Hepatocyte (in vitro differentiated cells): ENCODE results near the gene GPR65. TPM values are rescaled to one million over a fixed set of nuclear protein-coding genes. Genes with fewer than 3 reads are reported as not detected.

Source experiments
- DNase-seq: peaks from one replicate; pipeline ENCODE4 v3.0.0-alpha.2; 2016; ENCODE audit warnings: low spot score
- H2AFZ ChIP-seq: fragments of 200-600 bp; sonication (generic); 2 replicates; pipeline ENCODE4 v1.6.0; 2016; ENCODE audit warnings: antibody characterized with exemption, mild to moderate bottlenecking
- H3K27ac ChIP-seq: fragments of 200-600 bp; sonication (generic); 2 replicates; pipeline ENCODE4 v1.5.1; 2016; ENCODE audit warnings: mild to moderate bottlenecking
- H3K27me3 ChIP-seq: fragments of 200-600 bp; sonication (generic); 2 replicates; pipeline ENCODE4 v1.6.1; 2016
- H3K36me3 ChIP-seq: fragments of 200-600 bp; sonication (generic); replicated peaks from 2 replicates; pipeline ENCODE4 v1.5.1; 2016; ENCODE audit warnings: low read depth; ENCODE audit not compliant: insufficient read depth
- H3K4me1 ChIP-seq: fragments of 200-600 bp; sonication (generic); 2 replicates; pipeline ENCODE4 v1.5.1; 2016; ENCODE audit warnings: mild to moderate bottlenecking, moderate library complexity; ENCODE audit not compliant: insufficient read depth
- H3K4me2 ChIP-seq: fragments of 200-600 bp; sonication (generic); 2 replicates; pipeline ENCODE4 v1.6.0; 2016
- H3K4me3 ChIP-seq: fragments of 200-600 bp; sonication (generic); 2 replicates; pipeline ENCODE4 v1.5.1; 2016; ENCODE audit warnings: mild to moderate bottlenecking
- H3K79me2 ChIP-seq: fragments of 200-600 bp; sonication (generic); 2 replicates; pipeline ENCODE4 v1.6.0; 2017; ENCODE audit warnings: mild to moderate bottlenecking
- H3K9me2 ChIP-seq: fragments of 200-600 bp; sonication (generic); replicated peaks from 2 replicates; pipeline ENCODE4 v1.6.0; 2017; ENCODE audit warnings: mild to moderate bottlenecking; ENCODE audit not compliant: insufficient read depth
- H3K9me3 ChIP-seq: fragments of 200-600 bp; sonication (generic); 2 replicates; pipeline ENCODE4 v1.5.1; 2016; ENCODE audit warnings: low read depth, mild to moderate bottlenecking
- H4K20me1 ChIP-seq: fragments of 200-600 bp; sonication (generic); 2 replicates; pipeline ENCODE4 v1.6.0; 2016; ENCODE audit warnings: mild to moderate bottlenecking; ENCODE audit not compliant: insufficient read depth, poor library complexity, severe bottlenecking
- EZH2 ChIP-seq: fragments of 200-600 bp; sonication (generic); IDR thresholded peaks from 2 replicates; pipeline ENCODE4 v1.6.1; 2016; ENCODE audit warnings: antibody characterized with exemption, mild to moderate bottlenecking, borderline replicate concordance
- EZH2phosphoT487 ChIP-seq: fragments of 200-600 bp; sonication (generic); IDR thresholded peaks from one replicate; pipeline ENCODE4 v1.6.1; 2018; ENCODE audit warnings: antibody characterized with exemption, mild to moderate bottlenecking, low read depth, moderate library complexity; ENCODE audit not compliant: unreplicated experiment, severe bottlenecking
- WGBS: methylation state at CpG from one replicate; pipeline ENCODE4 v1.1.6; 2016; ENCODE audit warnings: low lambda C conversion rate; ENCODE audit errors: missing lambda C conversion rate; 5-methylcytosine and 5-hydroxymethylcytosine counted together
- polyA plus RNA-seq: library from polyadenylated mRNA; unstranded; fragments of >200 nt; fragmentation: Nextera tagmentation; extraction: Ambion mirVana; gene quantifications from 2 replicates; pipeline ENCODE4 v1.2.1, GENCODE V29; 2016
- total RNA-seq: library from RNA; depleted of rRNA; stranded (reverse); fragments of >200 nt; gene quantifications from 2 replicates; pipeline ENCODE4 v1.2.3, GENCODE V29; 2014
- TF ChIP-seq, protein P1 (sequence below): fragments of 200-600 bp; sonication (generic); IDR thresholded peaks from 2 replicates; pipeline ENCODE4 v1.5.1; 2016; ENCODE audit warnings: antibody characterized with exemption, mild to moderate bottlenecking; ENCODE audit not compliant: poor library complexity

GPR65 gene
- total and polyA plus RNA-seq, 2 experiments from 2014 or later, result 0.10 to 0.13 TPM

DNA sequence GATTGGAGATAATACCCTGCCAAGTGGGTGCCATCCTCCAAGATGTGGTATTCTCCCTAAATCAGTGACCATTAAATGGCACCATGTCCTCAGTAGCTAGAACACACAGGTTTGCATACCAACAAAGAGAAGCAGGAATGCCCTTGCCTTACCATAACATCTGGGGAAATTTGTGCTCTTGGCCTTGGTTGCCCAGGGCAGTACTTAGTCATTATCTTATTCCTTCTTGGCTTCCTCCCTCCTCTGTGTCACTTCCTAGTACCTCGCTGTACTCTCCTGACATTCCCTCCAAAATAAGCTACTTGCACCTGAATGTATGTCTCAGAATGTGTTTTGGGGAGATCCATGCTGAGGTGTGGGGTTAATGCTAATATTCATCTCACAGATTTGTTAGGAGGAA lies 43.4 kb downstream of the GPR65 start:
- Histone ChIP-seq H3K79me2 (no peaks in the 10 kb centered on the region), H3K4me3 (no peak overlapping the region), H3K36me3 (no peaks in the 10 kb centered on the region), H3K9me2 (no peaks in the 10 kb centered on the region), H3K27me3 (no peaks in the 10 kb centered on the region), H4K20me1 (no peaks in the 10 kb centered on the region), H3K4me2 (no peak overlapping the region), H3K27ac (no peak overlapping the region), H2AFZ (no peak overlapping the region), H3K9me3 (no peaks in the 10 kb centered on the region), H3K4me1 (peaks cover 12% of the 10 kb centered on the region)
- DNase-seq, result no peak
- TF ChIP-seq, protein P1, sequence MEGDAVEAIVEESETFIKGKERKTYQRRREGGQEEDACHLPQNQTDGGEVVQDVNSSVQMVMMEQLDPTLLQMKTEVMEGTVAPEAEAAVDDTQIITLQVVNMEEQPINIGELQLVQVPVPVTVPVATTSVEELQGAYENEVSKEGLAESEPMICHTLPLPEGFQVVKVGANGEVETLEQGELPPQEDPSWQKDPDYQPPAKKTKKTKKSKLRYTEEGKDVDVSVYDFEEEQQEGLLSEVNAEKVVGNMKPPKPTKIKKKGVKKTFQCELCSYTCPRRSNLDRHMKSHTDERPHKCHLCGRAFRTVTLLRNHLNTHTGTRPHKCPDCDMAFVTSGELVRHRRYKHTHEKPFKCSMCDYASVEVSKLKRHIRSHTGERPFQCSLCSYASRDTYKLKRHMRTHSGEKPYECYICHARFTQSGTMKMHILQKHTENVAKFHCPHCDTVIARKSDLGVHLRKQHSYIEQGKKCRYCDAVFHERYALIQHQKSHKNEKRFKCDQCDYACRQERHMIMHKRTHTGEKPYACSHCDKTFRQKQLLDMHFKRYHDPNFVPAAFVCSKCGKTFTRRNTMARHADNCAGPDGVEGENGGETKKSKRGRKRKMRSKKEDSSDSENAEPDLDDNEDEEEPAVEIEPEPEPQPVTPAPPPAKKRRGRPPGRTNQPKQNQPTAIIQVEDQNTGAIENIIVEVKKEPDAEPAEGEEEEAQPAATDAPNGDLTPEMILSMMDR, result no peak
- TF ChIP-seq EZH2phosphoT487 (no peak), EZH2 (no peak)
- 88% methylated on average over 1 of the region's 1 CpG for WGBS

DNA sequence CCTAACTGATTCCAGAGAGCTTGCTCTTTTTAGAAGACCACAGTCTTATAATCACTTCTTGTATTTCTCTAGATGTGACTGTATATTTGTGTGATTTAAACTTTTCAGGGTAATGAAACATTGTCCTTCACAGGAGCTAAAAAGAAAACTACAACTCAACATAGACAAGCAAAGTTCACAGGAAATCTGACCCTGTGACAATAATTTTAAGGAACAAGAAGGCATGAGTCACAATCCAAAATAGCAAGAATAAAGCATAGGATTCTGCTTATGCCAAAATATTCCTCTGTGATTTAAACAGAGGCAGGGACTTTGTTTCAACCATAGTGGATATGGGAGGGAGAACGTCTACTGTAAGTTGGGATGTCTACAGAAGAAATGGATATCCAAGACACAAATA lies 44.3 kb downstream of the GPR65 start:
- Histone ChIP-seq H3K27me3 (no peaks in the 10 kb centered on the region), H3K79me2 (no peaks in the 10 kb centered on the region), H2AFZ (no peak overlapping the region), H3K4me3 (no peak overlapping the region), H3K9me3 (no peaks in the 10 kb centered on the region), H3K27ac (no peak overlapping the region), H4K20me1 (no peaks in the 10 kb centered on the region), H3K36me3 (no peaks in the 10 kb centered on the region), H3K9me2 (no peaks in the 10 kb centered on the region), H3K4me1 (peaks cover 7% of the 10 kb centered on the region), H3K4me2 (no peak overlapping the region)
- TF ChIP-seq, protein P1, result no peak
- no peak for TF ChIP-seq EZH2phosphoT487
- no peak for TF ChIP-seq EZH2
- WGBS, result 94% methylated on average over 1 of the region's 1 CpG
- no peak for DNase-seq

DNA sequence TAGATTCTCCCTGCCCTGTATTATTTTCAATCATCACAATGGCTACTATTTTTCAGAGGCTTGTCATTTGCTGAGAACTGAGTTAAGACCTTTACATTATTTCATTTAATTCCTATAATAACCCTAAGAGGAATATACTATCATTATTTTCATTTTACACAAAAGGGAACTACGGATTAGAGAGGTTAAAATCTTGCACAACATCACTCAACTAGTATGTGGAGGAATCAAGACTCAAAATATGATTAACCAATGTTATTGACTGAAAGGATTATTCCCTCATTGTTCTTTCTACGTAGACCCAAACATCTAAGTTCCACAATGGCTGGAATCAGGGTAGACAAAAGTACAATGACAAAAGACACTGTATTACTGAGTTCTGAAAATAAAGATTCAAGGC lies 45.0 kb downstream of the GPR65 start:
- TF ChIP-seq EZH2phosphoT487 (no peak), EZH2 (no peak)
- TF ChIP-seq, protein P1, result no peak
- no peak for DNase-seq
- Histone ChIP-seq H3K27ac (no peak overlapping the region), H3K4me3 (no peak overlapping the region), H2AFZ (no peak overlapping the region), H3K27me3 (no peaks in the 10 kb centered on the region), H3K9me3 (no peaks in the 10 kb centered on the region), H3K4me1 (peaks cover 6% of the 10 kb centered on the region), H3K79me2 (no peaks in the 10 kb centered on the region), H3K4me2 (no peak overlapping the region), H3K9me2 (no peaks in the 10 kb centered on the region), H4K20me1 (no peaks in the 10 kb centered on the region), H3K36me3 (no peaks in the 10 kb centered on the region)
- WGBS, result 66% methylated on average over 2 of the region's 2 CpGs

DNA sequence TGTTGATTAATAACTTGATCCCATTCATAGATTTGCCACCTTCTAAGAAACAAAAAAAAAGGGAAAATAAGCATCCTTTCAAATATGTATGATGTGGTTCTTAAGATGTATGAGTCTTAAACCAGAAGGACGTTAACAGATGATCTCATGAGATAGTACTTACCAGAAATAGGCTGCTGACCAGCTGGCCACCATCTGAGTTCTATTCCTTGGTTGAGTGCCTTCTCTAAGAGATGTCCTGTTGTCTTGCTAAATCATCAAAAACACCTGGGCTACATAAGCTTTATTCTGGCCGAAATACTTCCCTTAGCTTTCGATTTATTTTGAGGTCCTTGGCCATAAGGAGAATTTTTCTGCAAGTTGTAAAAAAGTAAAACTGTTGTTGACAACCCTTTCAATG lies 55.6 kb downstream of the GPR65 start:
- Histone ChIP-seq H2AFZ (no peak overlapping the region), H3K4me3 (no peak overlapping the region), H3K9me2 (no peaks in the 10 kb centered on the region), H3K4me2 (no peak overlapping the region), H3K36me3 (no peaks in the 10 kb centered on the region), H3K27ac (no peak overlapping the region), H4K20me1 (no peaks in the 10 kb centered on the region), H3K79me2 (no peaks in the 10 kb centered on the region), H3K27me3 (no peaks in the 10 kb centered on the region), H3K4me1 (no peaks in the 10 kb centered on the region), H3K9me3 (no peaks in the 10 kb centered on the region)
- TF ChIP-seq EZH2, result no peak
- no peak for TF ChIP-seq EZH2phosphoT487
- TF ChIP-seq, protein P1, result no peak
- 84% methylated on average over 3 of the region's 3 CpGs for WGBS
- no peak for DNase-seq
